CD4-positive, alpha-beta T cell treated with Interleukin-15 for 1 hour (primary cell): ENCODE data around the gene UCK2.
A peak's percentile ranks its signal among the peaks of the same experiment; 100 is the strongest.

Experiments used
- DNase-seq: peaks from one replicate; pipeline ENCODE4 v3.0.0-alpha.2; 2020

Gene UCK2

DNA sequence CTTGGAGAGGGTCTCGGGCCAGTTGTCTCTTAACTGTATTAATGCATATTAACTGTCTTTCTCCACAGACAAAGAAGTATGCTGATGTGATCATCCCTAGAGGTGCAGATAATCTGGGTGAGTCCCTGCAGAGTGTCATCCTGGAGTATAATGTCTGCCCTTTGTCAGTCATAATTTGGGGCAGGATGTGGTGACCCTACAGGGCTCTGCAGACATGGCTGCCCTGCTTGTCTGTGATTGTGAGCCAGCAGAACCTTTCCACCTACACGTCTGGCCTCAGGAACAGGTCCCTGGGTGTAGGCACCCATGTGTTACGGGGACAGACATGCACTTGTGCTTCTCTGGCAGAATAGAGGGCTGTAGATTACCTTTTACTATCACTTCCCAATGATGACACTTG lies 78.4 kb downstream of the UCK2 start:
- DNase-seq = no peak

- DNase-seq = no peak
Measured at GRCh38 chr1:165907256-165907857, 79.9 kb downstream of the UCK2 start.

- DNase-seq = no peak
Measured at GRCh38 chr1:165910764-165911421, 83.5 kb downstream of the UCK2 start.

DNA sequence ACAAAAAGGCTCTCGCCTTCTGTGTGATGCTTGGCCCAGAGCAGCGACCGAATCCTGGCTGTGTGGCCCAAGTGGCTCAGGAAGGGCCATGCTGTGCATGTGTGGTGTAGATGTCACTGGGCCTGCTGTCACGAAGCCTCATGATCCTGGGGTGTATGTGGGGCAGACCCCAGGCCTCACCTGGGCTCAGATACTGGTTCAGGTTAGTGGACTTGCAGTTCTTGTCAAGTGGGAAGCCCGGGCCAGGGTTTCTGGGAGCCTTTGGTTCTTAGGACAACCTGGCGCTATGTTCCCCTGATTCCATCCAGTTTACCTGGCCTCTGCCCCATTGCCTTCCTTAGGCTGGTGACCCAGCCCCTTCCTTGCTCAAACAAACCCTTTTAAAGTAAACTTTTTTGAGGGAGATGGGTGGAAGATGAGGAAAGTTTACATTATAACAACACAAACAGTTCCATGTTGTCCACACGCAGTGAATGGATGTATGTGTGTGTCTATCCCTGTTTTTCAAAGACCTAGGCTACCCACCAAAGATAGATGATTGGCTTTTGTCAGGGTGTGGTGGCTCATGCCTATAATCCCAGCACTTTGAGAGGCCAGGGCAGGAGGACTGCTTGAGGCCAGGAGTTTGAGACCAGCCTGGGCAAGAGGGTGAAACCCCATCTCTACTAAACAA lies 84.3 kb downstream of the UCK2 start:
- no peak for DNase-seq

DNA sequence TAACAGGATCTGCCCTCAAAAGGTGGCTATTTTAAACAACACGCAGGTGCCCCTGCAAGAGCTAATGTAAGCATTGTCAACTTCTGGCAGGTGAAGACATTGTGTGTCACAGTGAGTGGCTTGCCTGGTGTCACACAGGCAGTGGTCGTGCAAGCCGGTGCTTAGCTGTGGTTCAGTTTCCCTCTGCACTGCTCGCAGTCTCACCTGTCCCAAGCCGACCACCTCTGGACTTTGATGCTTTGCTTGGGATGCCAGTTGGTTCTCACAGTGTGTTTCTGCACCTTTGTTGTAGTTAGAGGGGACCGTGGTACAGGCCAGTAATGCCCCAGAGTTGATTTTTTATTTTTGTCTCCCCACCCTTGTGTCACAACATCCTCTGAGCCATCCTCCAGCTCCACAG lies 85.2 kb downstream of the UCK2 start:
- DNase-seq = no peak

GRCh38 chr1:165914136-165914798 lies 86.9 kb downstream of the UCK2 start:
- DNase-seq = peak; percentile 52

DNA sequence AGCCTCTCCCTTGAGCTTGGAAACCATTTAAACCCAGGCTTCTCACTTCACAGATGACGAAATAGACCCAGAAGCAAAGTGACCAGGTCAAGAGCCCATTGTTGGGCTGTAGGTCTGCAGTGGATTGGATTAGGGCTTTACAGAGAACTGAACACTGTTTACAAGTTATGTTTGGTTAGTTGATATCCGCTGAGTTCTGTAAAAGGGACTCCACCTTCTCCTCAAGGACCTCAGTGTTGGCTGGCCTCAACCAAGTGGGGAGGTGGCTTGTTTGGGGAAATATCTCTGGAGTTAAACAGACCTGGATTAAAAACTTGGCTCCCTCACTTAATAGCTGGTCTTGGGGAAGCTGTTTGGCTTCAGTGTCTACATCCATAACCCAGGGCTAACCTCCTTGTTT lies 88.1 kb downstream of the UCK2 start:
- DNase-seq = no peak

- no peak for DNase-seq
Measured at GRCh38 chr1:165915932-165916348, 88.5 kb downstream of the UCK2 start.

- no peak for DNase-seq
Measured at GRCh38 chr1:165917166-165917565, 89.8 kb downstream of the UCK2 start.

- DNase-seq = no peak
Measured at GRCh38 chr1:165924117-165924516, 96.7 kb downstream of the UCK2 start.

GRCh38 chr1:165925498-165926079 lies 98.2 kb downstream of the UCK2 start:
- no peak for DNase-seq

- DNase-seq = no peak
Measured at GRCh38 chr1:165927169-165927568, 99.8 kb downstream of the UCK2 start.

- DNase-seq = peak; percentile 33
Measured at GRCh38 chr1:165928075-165928731, 100.8 kb downstream of the UCK2 start.

DNA sequence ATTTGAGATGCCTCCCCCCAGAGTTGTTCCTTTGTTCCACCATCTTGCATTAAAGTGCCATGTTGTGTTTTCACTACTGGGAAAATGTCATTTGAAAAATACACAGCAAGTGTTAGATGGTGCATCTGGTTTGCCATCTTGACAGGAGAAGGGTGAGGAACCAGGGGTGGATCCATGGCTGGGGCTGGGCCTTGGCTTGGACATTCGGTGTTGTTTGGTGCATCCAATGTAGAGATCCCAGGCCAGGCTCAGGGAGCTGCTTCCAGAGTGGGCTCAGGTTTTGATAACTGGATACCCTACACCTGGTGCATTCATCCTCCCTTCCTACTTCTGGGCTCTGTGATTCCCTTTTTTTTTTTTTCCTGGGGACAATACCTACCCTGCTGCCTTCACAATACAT lies 103.5 kb downstream of the UCK2 start:
- DNase-seq = no peak

DNA sequence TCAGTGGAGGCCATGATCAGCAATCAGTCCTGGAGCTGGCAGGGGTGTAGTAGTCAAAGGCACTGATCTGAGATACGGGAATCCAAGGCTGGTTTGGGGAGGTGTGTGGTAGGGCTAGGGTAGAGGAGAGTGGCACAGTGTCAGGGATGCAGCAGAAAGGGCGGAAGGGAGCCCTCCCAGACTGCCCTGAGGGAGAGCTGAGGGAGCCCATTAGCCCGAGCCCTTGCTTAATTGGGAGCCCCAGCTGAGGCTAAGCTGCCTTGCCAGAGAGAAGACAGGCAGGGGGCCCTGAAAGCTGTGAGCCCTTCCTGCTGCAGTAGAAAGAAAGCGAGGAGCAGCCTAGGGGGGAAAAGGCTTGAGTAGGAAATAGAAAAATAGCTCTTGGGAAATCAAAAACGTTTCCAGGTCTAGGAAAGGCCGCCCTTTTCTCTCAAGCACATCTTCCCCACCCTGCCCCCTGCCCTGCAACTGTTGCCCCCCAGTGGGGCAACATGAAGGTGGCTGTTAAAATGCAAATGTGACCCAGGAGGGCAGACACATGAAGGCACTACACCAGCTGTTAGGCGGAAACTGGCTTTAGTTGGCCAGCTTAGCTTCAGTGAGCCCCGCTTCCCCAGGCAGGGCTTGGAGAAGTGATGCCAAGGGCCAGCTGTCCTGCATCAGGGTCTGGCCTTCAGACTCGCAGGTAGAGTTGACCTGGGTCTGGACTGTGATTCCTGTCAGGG lies 106.2 kb downstream of the UCK2 start:
- DNase-seq = no peak

DNA sequence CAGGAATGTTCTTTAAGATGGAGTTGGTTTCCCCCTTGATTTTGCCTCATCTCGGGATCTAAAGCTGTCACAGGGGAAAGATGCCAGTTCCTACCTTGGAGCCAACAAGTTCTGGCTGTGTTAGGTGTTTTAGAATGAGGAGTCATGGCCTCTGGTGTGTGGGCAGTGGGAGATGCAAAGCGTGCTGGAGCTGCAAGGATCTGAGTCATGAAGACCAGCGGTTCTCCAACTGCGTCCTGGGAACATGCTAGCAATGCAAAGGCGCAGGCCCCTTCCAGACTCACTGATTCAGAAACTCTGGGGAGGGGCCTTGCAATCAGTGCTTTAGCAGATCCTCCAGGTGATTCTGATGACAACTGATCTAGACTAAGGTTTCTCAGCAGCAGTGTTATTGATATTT lies 109.1 kb downstream of the UCK2 start:
- no peak for DNase-seq

DNA sequence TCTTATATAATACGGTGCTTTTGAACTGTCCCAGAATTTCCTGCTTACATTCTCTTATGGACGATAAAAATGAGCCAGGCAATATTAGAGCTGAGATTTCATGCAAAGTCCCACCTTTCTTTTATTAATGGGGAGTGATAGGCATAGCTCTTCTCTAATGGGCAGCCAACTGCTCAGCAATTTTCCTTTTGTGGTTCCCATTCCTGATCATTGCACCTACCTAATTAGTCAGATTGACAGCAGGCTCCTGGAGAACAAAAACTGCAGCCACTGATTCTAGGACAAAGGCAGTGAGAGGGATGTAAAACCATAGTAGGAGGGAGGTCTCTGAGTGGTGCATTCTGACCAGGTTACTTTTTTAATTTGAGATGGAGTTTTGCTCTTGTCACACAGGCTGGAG lies 110.4 kb downstream of the UCK2 start:
- no peak for DNase-seq

GRCh38 chr1:165938844-165939243 lies 111.4 kb downstream of the UCK2 start:
- DNase-seq = no peak

GRCh38 chr1:165941531-165941930 lies 114.1 kb downstream of the UCK2 start:
- DNase-seq = no peak

DNA sequence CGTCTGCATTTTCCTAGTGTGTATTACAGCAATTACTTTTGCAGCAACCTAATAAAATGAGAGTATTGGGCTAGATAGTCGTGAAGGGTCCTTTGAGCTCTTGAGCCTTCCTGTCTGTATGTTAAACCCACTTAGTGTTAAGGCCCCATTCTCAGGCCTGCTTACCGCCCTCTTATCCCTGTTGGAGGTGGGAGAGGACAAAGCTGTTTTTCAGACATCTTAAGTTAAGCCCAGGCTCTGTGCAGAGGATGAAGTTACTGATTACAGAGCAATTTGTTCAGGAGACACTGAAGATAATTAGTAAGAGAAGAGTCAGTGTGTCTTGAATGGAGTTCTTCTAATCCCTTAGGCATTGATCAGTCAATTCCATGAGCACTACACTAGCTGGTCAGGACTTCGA lies 114.6 kb downstream of the UCK2 start:
- no peak for DNase-seq

DNA sequence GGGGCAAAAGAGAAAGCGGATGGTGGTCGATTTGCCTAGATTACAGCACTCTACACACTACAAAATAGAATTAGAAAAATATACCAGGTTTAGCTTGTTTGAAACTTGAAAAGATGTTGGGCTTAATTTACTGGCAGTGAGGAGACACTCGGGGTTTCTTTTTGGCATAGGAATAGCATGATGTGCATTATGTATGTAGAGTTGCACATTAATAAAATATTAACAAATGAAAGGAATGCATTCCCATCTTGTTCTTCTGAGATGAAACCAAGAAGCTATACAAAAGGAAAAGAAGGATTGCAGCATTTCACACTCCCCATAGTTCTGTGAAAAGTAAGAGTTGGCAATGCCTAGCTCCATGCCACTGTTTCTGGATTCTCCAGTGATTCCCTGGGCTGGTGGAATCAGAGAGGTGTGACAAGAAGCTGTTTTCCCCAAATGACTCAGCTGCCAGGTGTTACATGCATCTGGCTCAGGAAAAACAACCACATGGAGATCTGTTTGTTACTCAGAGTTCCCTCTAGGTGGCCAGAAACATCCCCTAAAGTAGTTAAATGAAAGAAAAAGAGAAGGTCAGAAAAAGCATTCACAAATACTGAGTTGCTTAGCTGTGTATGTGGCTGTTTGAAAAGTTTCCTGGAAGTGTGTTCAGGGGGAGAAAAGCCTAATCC lies 115.6 kb downstream of the UCK2 start:
- no peak for DNase-seq

DNA sequence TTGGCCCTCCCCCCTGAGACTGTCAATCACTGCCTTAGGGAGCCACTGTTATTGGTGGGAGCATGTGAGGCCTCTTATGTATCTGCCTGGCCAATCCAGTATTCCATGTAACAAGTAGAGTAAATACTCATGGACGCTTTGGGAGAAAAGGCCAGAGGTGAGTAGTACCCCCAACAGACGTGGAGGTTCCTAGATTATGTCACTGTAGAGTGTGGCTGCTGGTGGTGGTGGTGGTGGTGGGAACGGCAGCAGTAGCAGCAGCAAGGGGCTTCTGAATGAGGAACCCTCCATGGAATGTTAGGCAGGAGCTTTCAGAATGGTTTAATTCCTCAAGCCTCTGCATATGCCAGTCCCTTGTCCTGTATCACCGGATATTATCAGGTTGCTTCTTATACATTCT lies 118.5 kb downstream of the UCK2 start:
- DNase-seq = no peak
